NCI-H460 (cell line): ENCODE measurements around the gene SIN3A. TPM values are rescaled to one million over a fixed set of nuclear protein-coding genes. Genes with fewer than 3 reads are reported as not detected.
"Not testable (repeated sequence)": the region's sequence is repeated elsewhere in the genome, so short reads cannot be mapped to it uniquely, and the experiment has no call there.

Experiments used
- DNase-seq: peaks from one replicate; pipeline ENCODE4 v3.0.0-alpha.2; 2016; ENCODE audit warnings: low read depth; ENCODE audit errors: extremely low read depth
- total RNA-seq: library from RNA; depleted of rRNA; stranded (reverse); fragments of >200 nt; shearing (Covaris generic); gene quantifications from 2 replicates; pipeline ENCODE4 v1.2.3, GENCODE V29; 2014

SIN3A gene
- total RNA-seq, 1 experiment from 2014 or later, result 25.8 TPM

- peak; percentile 95 for DNase-seq
Measured at GRCh38 chr15:75450307-75451201, 936 bp downstream of the SIN3A start.

GRCh38 chr15:75449585-75450306, 1.7 kb downstream of the SIN3A start:
- no peak for DNase-seq

GRCh38 chr15:75448171-75448570, 3.3 kb downstream of the SIN3A start:
- not testable (repeated sequence) for DNase-seq

GRCh38 chr15:75446151-75446550, 5.3 kb downstream of the SIN3A start:
- no peak for DNase-seq

- DNase-seq, result not testable (repeated sequence)
Measured at GRCh38 chr15:75445324-75445723, 6.2 kb downstream of the SIN3A start.

- DNase-seq, result not testable (repeated sequence)
Measured at GRCh38 chr15:75443972-75444453, 7.5 kb downstream of the SIN3A start.

GRCh38 chr15:75437721-75438120, 13.8 kb downstream of the SIN3A start:
- no peak for DNase-seq

- DNase-seq, result no peak
Measured at GRCh38 chr15:75436881-75437280, 14.6 kb downstream of the SIN3A start.

GRCh38 chr15:75431682-75432081, 19.8 kb downstream of the SIN3A start:
- no peak for DNase-seq

- DNase-seq, result no peak
Measured at GRCh38 chr15:75431270-75431669, 20.2 kb downstream of the SIN3A start.

GRCh38 chr15:75430259-75430658, 21.2 kb downstream of the SIN3A start:
- no peak for DNase-seq

- no peak for DNase-seq
Measured at GRCh38 chr15:75428152-75428551, 23.3 kb downstream of the SIN3A start.

- no peak for DNase-seq
Measured at GRCh38 chr15:75425966-75426500, 25.5 kb downstream of the SIN3A start.

GRCh38 chr15:75422554-75422953, 28.9 kb downstream of the SIN3A start:
- no peak for DNase-seq

- no peak for DNase-seq
Measured at GRCh38 chr15:75420698-75421097, 30.8 kb downstream of the SIN3A start.

GRCh38 chr15:75416584-75416983, 34.9 kb downstream of the SIN3A start:
- no peak for DNase-seq

- DNase-seq, result no peak
Measured at GRCh38 chr15:75410196-75410595, 41.3 kb downstream of the SIN3A start.

- no peak for DNase-seq
Measured at GRCh38 chr15:75407083-75407482, 44.4 kb downstream of the SIN3A start.

GRCh38 chr15:75403892-75404291, 47.6 kb downstream of the SIN3A start:
- no peak for DNase-seq

GRCh38 chr15:75397494-75397893, 54.0 kb downstream of the SIN3A start:
- DNase-seq, result no peak

- peak; percentile 8 for DNase-seq
Measured at GRCh38 chr15:75389791-75390382, 61.6 kb downstream of the SIN3A start.
